CD4-positive, alpha-beta T cell treated with Interleukin-17A for 4 hours (primary cell): ENCODE data around the gene ZNF574.

ENCODE experiments used
- DNase-seq: peaks from one replicate; pipeline ENCODE4 v3.0.0-alpha.2; 2020; ENCODE audit warnings: mixed read lengths

The ZNF574 gene

DNA sequence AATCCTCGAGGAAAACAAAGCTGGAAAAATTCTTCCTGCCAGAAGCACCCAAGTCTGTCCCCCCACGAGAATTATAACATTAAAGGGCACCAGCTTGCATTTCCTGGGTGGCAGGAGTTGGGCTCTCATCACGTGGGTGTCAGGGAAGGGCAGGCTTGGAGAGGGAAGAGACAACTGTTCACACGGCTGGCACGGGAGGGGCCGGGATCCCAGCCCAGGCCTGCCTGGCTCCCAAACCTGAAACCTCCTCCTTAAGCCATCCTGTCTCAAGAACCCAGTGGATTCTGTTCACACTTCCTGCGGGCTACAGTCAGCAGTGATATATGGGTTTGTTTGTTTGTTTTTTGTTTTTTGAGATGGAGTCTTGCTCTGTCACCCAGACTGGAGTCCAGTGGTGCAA, 18.1 kb upstream of the ZNF574 start:
- DNase-seq = no peak

DNA sequence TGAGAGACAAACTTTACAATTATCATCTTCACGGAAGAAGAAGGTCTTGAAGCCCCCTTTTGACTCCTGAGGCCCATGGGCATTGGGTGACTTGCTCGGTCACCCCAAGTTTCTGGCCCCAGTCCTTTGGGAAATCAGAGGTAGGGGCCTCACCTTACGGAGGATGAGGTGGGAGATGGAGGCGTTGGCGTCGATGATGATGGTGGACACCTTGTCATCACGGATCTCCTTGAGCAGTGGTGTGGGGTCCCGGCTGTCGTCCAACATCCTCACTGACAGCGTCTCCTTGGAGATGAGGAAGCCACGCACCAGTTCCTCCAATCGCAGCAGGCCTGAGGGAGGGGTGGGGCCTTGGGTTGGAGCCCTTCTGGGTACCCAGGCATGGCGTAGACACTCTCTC, 16.8 kb upstream of the ZNF574 start:
- DNase-seq = no peak

GRCh38 chr19:42060117-42060516, 15.8 kb upstream of the ZNF574 start:
- no peak for DNase-seq

- no peak for DNase-seq
Observed at GRCh38 chr19:42062381-42062780, 13.6 kb upstream of the ZNF574 start.

DNA sequence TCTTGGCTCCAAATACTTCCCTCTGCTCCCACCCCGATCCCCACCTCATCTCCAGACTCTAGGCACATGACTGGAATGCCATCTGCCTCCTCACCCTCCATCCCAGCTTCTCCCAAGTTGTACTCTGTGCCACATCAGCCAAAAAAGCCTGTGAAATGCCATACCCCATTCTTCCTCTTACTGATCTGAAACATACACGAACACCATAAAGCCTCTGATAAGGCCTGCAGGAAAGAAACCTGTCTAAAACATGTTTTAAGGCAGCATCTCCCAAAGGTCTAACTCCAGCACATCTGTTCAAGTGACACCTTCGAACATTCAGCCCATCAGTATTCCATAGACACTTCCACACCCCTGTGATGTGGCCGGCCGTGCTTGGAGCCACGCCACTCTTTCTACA, 11.5 kb upstream of the ZNF574 start:
- DNase-seq = no peak

DNA sequence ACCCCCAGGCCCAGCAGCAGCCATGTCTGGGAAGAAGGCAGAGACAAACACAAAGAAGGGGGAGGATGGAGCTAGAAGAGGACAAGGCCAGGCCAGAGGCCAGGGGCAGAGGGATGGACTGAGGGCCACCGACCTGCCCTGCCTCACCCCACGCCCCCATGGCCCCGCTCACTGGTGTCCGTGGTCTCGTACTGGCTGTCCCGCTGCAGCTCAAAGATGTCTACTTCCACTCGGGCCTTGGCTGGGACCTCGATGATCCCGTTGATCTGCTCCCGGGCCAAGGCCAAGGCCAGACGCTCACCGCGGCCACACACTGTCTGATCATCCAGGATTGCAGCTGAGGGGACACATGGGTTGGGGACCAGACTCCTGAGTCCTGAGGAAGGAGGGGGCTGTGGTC, 10.9 kb upstream of the ZNF574 start:
- DNase-seq = no peak

DNA sequence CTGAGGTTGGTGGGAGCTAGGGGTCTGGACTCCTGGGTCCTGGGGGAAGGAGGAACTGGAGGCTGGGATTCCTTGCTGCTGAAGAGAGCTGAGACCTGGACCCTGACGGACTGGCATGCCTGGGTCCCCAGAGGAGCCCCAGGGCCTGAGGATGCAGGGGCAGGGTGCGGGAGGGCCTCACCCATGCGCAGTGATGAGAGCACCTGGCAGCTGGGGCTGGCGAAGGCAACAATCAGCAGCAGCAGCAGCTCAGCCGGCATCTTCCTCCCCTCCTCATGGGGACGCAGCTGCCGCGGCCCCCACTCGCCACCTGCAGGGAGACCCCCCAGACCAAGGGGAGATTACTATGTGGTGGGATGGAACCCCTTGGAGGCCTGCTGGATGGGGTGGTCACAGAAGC, 10.5 kb upstream of the ZNF574 start:
- DNase-seq = no peak

- DNase-seq = no peak
Observed at GRCh38 chr19:42066075-42066754, 9.8 kb upstream of the ZNF574 start.

GRCh38 chr19:42067315-42067888, 8.6 kb upstream of the ZNF574 start:
- no peak for DNase-seq

DNA sequence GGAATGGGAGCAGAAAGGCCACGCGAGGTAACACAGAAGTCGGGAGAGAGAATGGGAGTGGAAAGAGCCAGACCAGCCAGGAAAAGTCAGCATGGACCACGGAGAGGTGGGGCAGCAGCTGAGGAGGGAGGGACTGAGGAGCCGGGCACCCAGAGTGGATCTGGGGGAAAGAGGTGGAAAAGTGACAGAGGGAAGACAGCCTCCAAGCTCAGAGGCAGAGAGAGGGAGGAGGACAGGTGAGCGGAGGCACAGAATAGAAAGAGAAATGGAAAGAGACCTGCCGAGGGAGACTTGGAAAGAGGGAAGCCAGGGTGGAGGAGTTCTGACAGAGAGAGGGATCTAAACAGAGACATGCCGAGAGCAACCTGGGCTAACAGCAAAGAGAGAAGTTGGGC, 7.6 kb upstream of the ZNF574 start:
- DNase-seq = no peak

- no peak for DNase-seq
Observed at GRCh38 chr19:42068756-42069571, 7.0 kb upstream of the ZNF574 start.

GRCh38 chr19:42069619-42070351, 6.2 kb upstream of the ZNF574 start, which contains the start of gene GRIK5:
Gene GRIK5 (minus strand): TSS chr19:42070206. CDS start chr19:42065770, 4,436 bp downstream.
- DNase-seq = no peak

GRCh38 chr19:42071247-42071646, 4.7 kb upstream of the ZNF574 start:
- DNase-seq = no peak

DNA sequence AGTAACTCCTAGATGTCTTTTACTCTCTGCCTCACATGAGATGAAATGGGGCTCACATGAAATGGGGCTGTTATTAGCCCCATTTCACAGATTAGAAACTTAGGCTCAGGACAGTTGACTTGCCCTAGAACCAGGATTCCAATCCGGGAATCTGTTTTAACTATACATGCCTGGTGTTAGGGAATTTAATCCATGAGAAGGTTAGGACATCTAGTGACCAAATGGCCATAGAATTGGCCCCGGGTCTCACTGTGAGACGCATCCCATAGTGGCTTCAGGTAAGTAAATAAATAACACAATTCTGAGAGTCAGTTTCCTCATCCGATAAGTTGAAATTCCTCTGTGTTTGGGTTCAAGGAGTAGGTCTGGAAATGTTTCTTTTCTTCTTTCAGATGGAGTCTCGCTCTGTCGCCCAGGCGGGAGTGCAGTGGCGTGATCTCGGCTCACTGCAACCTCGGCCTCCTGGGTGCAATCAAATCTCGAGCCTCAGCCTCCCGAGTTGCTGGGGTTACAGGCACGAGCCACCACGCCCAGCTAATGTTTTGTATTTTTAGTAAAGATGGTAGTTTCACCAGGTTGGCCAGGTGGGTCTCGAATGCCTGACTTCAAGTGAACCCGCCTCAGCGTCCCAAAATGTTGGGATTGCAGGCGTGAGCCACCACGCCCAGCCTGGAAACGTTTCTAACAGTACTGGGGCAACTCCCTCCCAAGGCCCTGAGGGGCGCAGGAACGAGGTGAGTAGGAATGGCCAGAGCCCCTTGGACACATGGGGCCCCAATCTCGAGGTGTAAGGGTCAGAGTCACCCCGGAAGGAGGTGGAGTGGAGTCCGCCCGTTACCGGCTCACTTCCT, 1.2 kb upstream of the ZNF574 start:
- DNase-seq = peak; percentile 26

DNA sequence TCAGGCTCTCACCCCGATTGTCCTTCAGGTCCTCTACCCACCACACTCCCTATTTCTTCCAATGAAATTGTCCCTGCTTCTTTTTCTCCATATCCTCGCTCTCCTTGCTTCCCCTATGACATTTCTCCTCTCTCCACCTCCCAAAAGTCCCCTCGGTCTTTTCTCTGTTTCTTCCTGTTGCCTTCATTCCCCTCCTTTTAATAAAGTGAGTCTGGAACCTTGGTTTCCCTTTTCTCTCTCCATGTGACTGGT, 676 bp upstream of the ZNF574 start:
- no peak for DNase-seq

GRCh38 chr19:42076380-42076944, 496 bp downstream of the ZNF574 start:
- DNase-seq = peak; percentile 52

DNA sequence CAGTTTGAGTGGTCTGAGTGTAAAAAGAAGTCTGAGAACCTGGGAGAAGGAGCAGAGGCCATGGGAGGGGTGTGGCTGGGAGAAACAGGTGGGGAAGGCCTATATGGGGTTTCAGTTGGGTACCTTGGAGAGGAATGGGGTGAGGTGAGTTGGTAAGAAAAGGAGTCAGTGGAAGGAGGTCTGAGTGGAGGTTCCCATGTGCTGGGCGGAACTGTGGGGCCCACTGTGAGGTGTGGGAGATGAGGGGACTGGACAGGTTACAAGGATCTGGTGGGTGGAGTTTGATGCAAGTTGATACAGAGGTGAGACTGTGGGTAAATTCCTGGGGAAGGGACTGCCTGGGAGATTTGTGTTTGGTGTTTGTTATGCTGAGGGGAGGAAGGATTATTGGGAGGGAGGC, 2.1 kb downstream of the ZNF574 start:
- DNase-seq = no peak

GRCh38 chr19:42078538-42079275, 2.7 kb downstream of the ZNF574 start:
- DNase-seq = no peak

GRCh38 chr19:42079276-42079669, 3.3 kb downstream of the ZNF574 start:
- DNase-seq = no peak

GRCh38 chr19:42079886-42080763, 4.2 kb downstream of the ZNF574 start:
- DNase-seq = no peak
